Heart left ventricle (tissue), 16 donors: Measurements from ENCODE around the gene ZBTB7C. TPM values are rescaled to one million over a fixed set of nuclear protein-coding genes. Genes with fewer than 3 reads are reported as not detected.
A peak's percentile ranks its signal among the peaks of the same experiment; 100 is the strongest.

Experiments
- ATAC-seq, 4 donors: fragments of 200-7000 bp; cut with Tn5 transposase; one replicate each; pipeline ENCODE4 v1.9.1; 2020 to 2022; ENCODE audit warnings: moderate library complexity in 4 of 4, mild to moderate bottlenecking in 3 of 4, moderate number of reproducible peaks in 1 of 4
- DNase-seq, 5 donors: peaks; one replicate each; pipeline ENCODE4 v3.0.0-alpha.2; 2020
- H3K27ac ChIP-seq, 12 donors: fragments of 200-600 bp; sonication (generic) in 4 of 12; one replicate each; pipeline versions ENCODE4 v1.5.0 to v1.8.0; 2016 to 2022; ENCODE audit warnings: mild to moderate bottlenecking in 2 of 12
- H3K27me3 ChIP-seq, 9 donors: fragments of 200-600 bp; sonication (generic) in 2 of 9; one replicate each; pipeline versions ENCODE4 v1.5.1 to v1.8.0; 2016 to 2022; ENCODE audit warnings: mild to moderate bottlenecking in 3 of 9
- H3K36me3 ChIP-seq, 9 donors: fragments of 200-600 bp; sonication (generic) in 2 of 9; one replicate each; pipeline versions ENCODE4 v1.5.0 to v1.8.0; 2018 to 2022; ENCODE audit warnings: mild to moderate bottlenecking in 2 of 9
- H3K4me1 ChIP-seq, 12 donors: fragments of 200-600 bp; sonication (generic) in 4 of 12; one replicate each; pipeline versions ENCODE4 v1.5.0 to v1.8.0; 2016 to 2022; ENCODE audit warnings: mild to moderate bottlenecking in 3 of 12
- H3K4me3 ChIP-seq, 12 donors: fragments of 200-600 bp; sonication (generic) in 4 of 12; one replicate each; pipeline versions ENCODE4 v1.5.0 to v1.8.0; 2017 to 2022; ENCODE audit warnings: mild to moderate bottlenecking in 9 of 12, moderate library complexity in 4 of 12
- H3K9me3 ChIP-seq, 12 donors: fragments of 200-600 bp; sonication (generic) in 4 of 12; one replicate each; pipeline versions ENCODE4 v1.5.0 to v1.8.0; 2016 to 2022; ENCODE audit warnings: mild to moderate bottlenecking in 1 of 12
- CTCF ChIP-seq, 12 donors: fragments of 200-600 bp; sonication (generic) in 4 of 12; IDR thresholded peaks; one replicate each; pipeline versions ENCODE4 v1.5.0 to v1.8.0; 2018 to 2022; ENCODE audit warnings: antibody characterized with exemption in 12 of 12, mild to moderate bottlenecking in 5 of 12
- POLR2A ChIP-seq, 2 donors: fragments of 450-650 bp; IDR thresholded peaks; one replicate each; pipeline ENCODE4 v1.6.1; 2017; ENCODE audit warnings: antibody characterized with exemption in 2 of 2, mild to moderate bottlenecking in 2 of 2, moderate library complexity in 2 of 2
- WGBS, 4 donors: extraction: QIAGEN DNeasy Blood & Tissue Kit in 2 of 4; methylation state at CpG; one replicate each; pipeline versions ENCODE4 v1.1.5 to v1.1.7; 2013 to 2018; 5-methylcytosine and 5-hydroxymethylcytosine counted together
- intact Hi-C, 10 donors: fragments of 100-400 bp; cut with DNase I; formaldehyde crosslinking; loops; one replicate each; pipeline versions ENCODE4 v1.11.1 to v1.14.2; 2022
- polyA plus RNA-seq, 2 donors: library from polyadenylated mRNA; stranded (reverse); fragments of 200-250 nt; gene quantifications; one replicate each; pipeline ENCODE4 v1.2.3, GENCODE V29; 2013
- total RNA-seq, 9 donors: library from RNA; depleted of rRNA in 2 of 9; stranded (reverse); fragments of >200 nt in 2 of 9; fragmentation: NEBNext Ultra II Directional in 3 of 9; extraction: Animal tissue kit (Norgen Biotek cat#: 25700) in 3 of 9; gene quantifications; one replicate each; pipeline versions ENCODE4 v1.1.0 to v1.2.4, GENCODE V29; 2016 to 2023
- donor health status: ischemic (EF 13 %, LVEDD 7.1; RV severe dilation, severe dysfunction).
- donor health status: healthy with polysubstance abuse.
- donor health status: DM: no; HTN: yes; CAD: no.
- donor health status: DM: no; HTN: no; CAD: no.
- donor health status: ischemic (EF 25% LVEDD 6.9; RV normal size, moderate dysfunction).
- donor health status: ischemic (EF 25% LVEDD 5.7; RV mildly dilated, moderate dysfunction).
- donor health status: healthy.
- donor health status: DM: yes; HTN: yes; CAD: no.
- donor health status: ischemic (EF 35%, LVEDD 5.7; RV mildly dilated, moderate dysfunction).
- donor health status: nonischemic (EF 11% LVEDD 7.7; RV severe dilation, severe dysfunction).
- donor health status: DM: yes; HTN: yes; CAD: no.
- donor health status: PGD.
- donor health status: ischemic (EF 29% LVEDD 5.4; RV normal size, mild dysfunction).
- donor health status: nonischemic (EF 23%, LVEDD 6.1; RV moderate dilation, normal function).

Gene ZBTB7C
- total and polyA plus RNA-seq, 11 donors, result 0.68 to 7.5 (median 2.3) TPM

GRCh38 chr18:48171490-48172188, 237.5 kb downstream of the ZBTB7C start:
- DNase-seq (no peak), ATAC-seq (no peak)
- WGBS, 4 donors, result 92 to 96% (median 94%) methylated on average over 5 to 6 of the region's 6 CpGs
- Histone ChIP-seq H3K4me3 (no peak overlapping the region), H3K27ac (no peak overlapping the region), H3K27me3 (no peaks in the 10 kb centered on the region), H3K4me1 (peaks cover 0 to 19% (median 14%) of the 10 kb centered on the region in 12 donors), H3K36me3 (no peaks in the 10 kb centered on the region), H3K9me3 (no peaks in the 10 kb centered on the region)
- intact Hi-C loops, result no loop called here
- TF ChIP-seq POLR2A (IDR thresholded peaks at IDR 0.05) (no peak), CTCF (IDR thresholded peaks at IDR 0.05) (no peak)

GRCh38 chr18:48170651-48171050, 238.5 kb downstream of the ZBTB7C start:
- Histone ChIP-seq H3K4me3 (no peak overlapping the region), H3K27ac (no peak overlapping the region), H3K27me3 (no peaks in the 10 kb centered on the region), H3K4me1 (peaks cover 2 to 26% (median 19%) of the 10 kb centered on the region in 12 donors), H3K9me3 (no peaks in the 10 kb centered on the region), H3K36me3 (no peaks in the 10 kb centered on the region)
- ATAC-seq (no peak), DNase-seq (no peak)
- TF ChIP-seq CTCF (IDR thresholded peaks at IDR 0.05) (no peak), POLR2A (IDR thresholded peaks at IDR 0.05) (no peak)
- 87 to 98% (median 97%) methylated on average over 5 of the region's 5 CpGs for WGBS, 4 donors
- intact Hi-C loops, result no loop called here

- intact Hi-C loops, result loop anchor here in 3 of 10 donors (10.0 kb wide), 3 partner anchors 134 to 276 kb away; partner anchors contain the start of gene ZBTB7C (in 1 of the 3)
- no peak for ATAC-seq
- TF ChIP-seq CTCF (IDR thresholded peaks at IDR 0.05) (no peak), POLR2A (IDR thresholded peaks at IDR 0.05) (no peak)
- 97 to 100% (median 99%) methylated on average over 2 of the region's 2 CpGs for WGBS, 4 donors
- DNase-seq, result no peak
- Histone ChIP-seq H3K4me3 (no peak overlapping the region), H3K36me3 (no peaks in the 10 kb centered on the region), H3K9me3 (no peaks in the 10 kb centered on the region), H3K27me3 (no peaks in the 10 kb centered on the region), H3K27ac (no peak overlapping the region), H3K4me1 (peaks cover 2 to 38% (median 24%) of the 10 kb centered on the region in 12 donors)
Observed at GRCh38 chr18:48168861-48169260, 240.3 kb downstream of the ZBTB7C start.

- ATAC-seq, result peak in 2 of 4 donors; percentile 30 to 48
- Histone ChIP-seq H3K4me1 (peaks cover 2 to 41% (median 24%) of the 10 kb centered on the region in 12 donors), H3K27ac (peak overlapping the region in 5 of 12 donors; percentile 21 to 72 (median 29)), H3K36me3 (no peaks in the 10 kb centered on the region), H3K9me3 (no peaks in the 10 kb centered on the region), H3K4me3 (no peak overlapping the region), H3K27me3 (no peaks in the 10 kb centered on the region)
- TF ChIP-seq CTCF (IDR thresholded peaks at IDR 0.05), result no peak
- TF ChIP-seq POLR2A (IDR thresholded peaks at IDR 0.05), result no peak
- DNase-seq, result no peak
- 56 to 72% (median 70%) methylated on average over 5 of the region's 5 CpGs for WGBS, 4 donors
- intact Hi-C loops, result loop anchor here in 3 of 10 donors (10.0 kb wide), 3 partner anchors 133 to 277 kb away; partner anchors contain the start of gene ZBTB7C (in 1 of the 3)
Observed at GRCh38 chr18:48167897-48168253, 241.3 kb downstream of the ZBTB7C start.
